Adrenal gland (tissue), 12 donors: ENCODE data around the gene OBP2B. TPM values are rescaled to one million over a fixed set of nuclear protein-coding genes. Genes with fewer than 3 reads are reported as not detected.

Experiments used
- DNase-seq, 7 donors: peaks; one replicate each; pipeline ENCODE4 v3.0.0-alpha.2; 2019 to 2020
- H3K27ac ChIP-seq, 5 donors: fragments of 200-600 bp; sonication (generic) in 4 of 5; 1 replicate in 3 of 5; 2 replicates in 2 of 5; pipeline versions ENCODE4 v1.5.1 to v1.8.0; 2016 to 2020; ENCODE audit warnings: mild to moderate bottlenecking in 1 of 5
- H3K27me3 ChIP-seq: fragments of 200-600 bp; 2 replicates; pipeline ENCODE4 v1.8.0; 2021
- H3K36me3 ChIP-seq, 2 donors: fragments of 200-600 bp; replicated peaks in 1 of 2; 1 replicate in 1 of 2; 2 replicates in 1 of 2; pipeline versions ENCODE4 v1.5.1 to v1.8.0; 2018 to 2022
- H3K4me1 ChIP-seq, 2 donors: fragments of 200-600 bp; replicated peaks in 1 of 2; 1 replicate in 1 of 2; 2 replicates in 1 of 2; pipeline versions ENCODE4 v1.5.1 to v1.8.0; 2018 to 2021
- H3K4me3 ChIP-seq, 4 donors: fragments of 200-600 bp; sonication (generic) in 3 of 4; one replicate each; pipeline ENCODE4 v1.5.1; 2016 to 2018
- H3K9me3 ChIP-seq, 3 donors: fragments of 200-600 bp; sonication (generic) in 1 of 3; replicated peaks in 1 of 3; 1 replicate in 2 of 3; 2 replicates in 1 of 3; pipeline versions ENCODE4 v1.5.1 to v1.8.0; 2016 to 2021
- POLR2A ChIP-seq, 2 donors: fragments of 450-650 bp; IDR thresholded peaks; one replicate each; pipeline ENCODE4 v1.6.1; 2017; ENCODE audit warnings: antibody characterized with exemption in 2 of 2, mild to moderate bottlenecking in 2 of 2, moderate library complexity in 1 of 2
- WGBS, 4 donors: extraction: QIAGEN DNeasy Blood & Tissue Kit in 2 of 4; methylation state at CpG; one replicate each; pipeline versions ENCODE4 v1.1.5 to v1.1.7; 2013 to 2017; 5-methylcytosine and 5-hydroxymethylcytosine counted together
- intact Hi-C, 2 donors: fragments of 100-400 bp; cut with DNase I; formaldehyde crosslinking; loops; one replicate each; pipeline versions ENCODE4 v1.14.1 to v1.15.0; 2022 to 2023
- polyA plus RNA-seq, 3 donors: library from polyadenylated mRNA; stranded (reverse); fragments of 200-250 nt in 2 of 3; fragments of 350-450 nt in 1 of 3; fragmentation: Illumina TruSeq in 1 of 3; extraction: RNeasy Lipid Tissue Mini Kit (QIAGEN cat#74804) in 1 of 3; gene quantifications; one replicate each; pipeline ENCODE4 v1.2.3, GENCODE V29; 2013 to 2014
- total RNA-seq, 9 donors: library from RNA; depleted of rRNA in 4 of 9; stranded (reverse); fragments of >200 nt in 4 of 9; fragments of 120-200 nt in 1 of 9; fragmentation: NEBNext Ultra II Directional in 1 of 9; extraction: Animal tissue kit (Norgen Biotek cat#: 25700) in 1 of 9; gene quantifications; one replicate each; pipeline versions ENCODE4 v1.1.0 to v1.2.4, GENCODE V29; 2013 to 2023
- TF ChIP-seq, protein P1 (sequence below), 6 experiments: fragments of 450-650 bp in 4 of 6; fragments of 200-600 bp in 2 of 6; sonication (generic) in 1 of 6; IDR thresholded peaks; 1 replicate in 5 of 6; 2 replicates in 1 of 6; pipeline versions ENCODE4 v1.5.1 to v1.8.0; 2016 to 2021; ENCODE audit warnings: antibody characterized with exemption in 6 of 6, mild to moderate bottlenecking in 2 of 6, moderate library complexity in 1 of 6
- donor health status: healthy with polysubstance abuse.
- donor health status: Bipolar disorder and iron deficiency.
- donor health status: DM: yes; HTN: yes; CAD: no.
- donor health status: DM: no; HTN: no; CAD: no.
- donor health status: DM: no; HTN: no; CAD: no.
- donor health status: DM: yes; HTN: yes; CAD: no.

OBP2B gene
- total and polyA plus RNA-seq, 12 donors: 0.11 to 0.32 TPM; not detected in 10

DNA sequence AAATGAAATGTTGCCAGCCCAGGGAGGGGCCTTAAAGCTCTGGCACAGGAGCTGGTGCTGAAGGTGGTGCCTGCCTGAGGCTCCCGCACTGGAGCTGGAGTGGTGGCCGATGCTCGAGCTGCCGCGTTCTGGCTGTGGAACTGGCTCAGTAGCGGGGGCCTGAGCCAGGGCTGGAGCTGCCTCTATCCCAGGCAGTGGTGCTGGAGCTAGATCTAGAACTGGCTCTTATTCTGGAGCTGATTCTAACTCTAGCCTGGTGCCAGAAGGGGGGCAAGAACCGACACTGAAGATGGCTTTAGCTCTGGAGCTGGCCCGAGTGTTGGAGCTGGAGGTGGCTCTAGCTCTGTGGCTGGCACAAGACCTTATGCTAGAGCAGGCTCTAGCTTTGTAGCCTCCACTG, 19.2 kb downstream of the OBP2B start:
- peak in 1 of 7 donors; percentile 21 for DNase-seq
- Histone ChIP-seq H3K9me3 (no peaks in the 10 kb centered on the region), H3K27me3 (no peaks in the 10 kb centered on the region), H3K27ac (no peak overlapping the region), H3K4me3 (no peak overlapping the region), H3K4me1 (no peaks in the 10 kb centered on the region), H3K36me3 (no peaks in the 10 kb centered on the region)
- 86 to 93% (median 90%) methylated on average over 6 to 8 of the region's 8 CpGs for WGBS, 4 donors
- TF ChIP-seq, protein P1, sequence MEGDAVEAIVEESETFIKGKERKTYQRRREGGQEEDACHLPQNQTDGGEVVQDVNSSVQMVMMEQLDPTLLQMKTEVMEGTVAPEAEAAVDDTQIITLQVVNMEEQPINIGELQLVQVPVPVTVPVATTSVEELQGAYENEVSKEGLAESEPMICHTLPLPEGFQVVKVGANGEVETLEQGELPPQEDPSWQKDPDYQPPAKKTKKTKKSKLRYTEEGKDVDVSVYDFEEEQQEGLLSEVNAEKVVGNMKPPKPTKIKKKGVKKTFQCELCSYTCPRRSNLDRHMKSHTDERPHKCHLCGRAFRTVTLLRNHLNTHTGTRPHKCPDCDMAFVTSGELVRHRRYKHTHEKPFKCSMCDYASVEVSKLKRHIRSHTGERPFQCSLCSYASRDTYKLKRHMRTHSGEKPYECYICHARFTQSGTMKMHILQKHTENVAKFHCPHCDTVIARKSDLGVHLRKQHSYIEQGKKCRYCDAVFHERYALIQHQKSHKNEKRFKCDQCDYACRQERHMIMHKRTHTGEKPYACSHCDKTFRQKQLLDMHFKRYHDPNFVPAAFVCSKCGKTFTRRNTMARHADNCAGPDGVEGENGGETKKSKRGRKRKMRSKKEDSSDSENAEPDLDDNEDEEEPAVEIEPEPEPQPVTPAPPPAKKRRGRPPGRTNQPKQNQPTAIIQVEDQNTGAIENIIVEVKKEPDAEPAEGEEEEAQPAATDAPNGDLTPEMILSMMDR (IDR thresholded peaks at IDR 0.05): no peak
- no peak for TF ChIP-seq POLR2A (IDR thresholded peaks at IDR 0.05)
- intact Hi-C loops: loop anchor here (5.0 to 10.0 kb wide), 4 partner anchors 137 to 297 kb away; no protein-coding TSS in a partner anchor

DNA sequence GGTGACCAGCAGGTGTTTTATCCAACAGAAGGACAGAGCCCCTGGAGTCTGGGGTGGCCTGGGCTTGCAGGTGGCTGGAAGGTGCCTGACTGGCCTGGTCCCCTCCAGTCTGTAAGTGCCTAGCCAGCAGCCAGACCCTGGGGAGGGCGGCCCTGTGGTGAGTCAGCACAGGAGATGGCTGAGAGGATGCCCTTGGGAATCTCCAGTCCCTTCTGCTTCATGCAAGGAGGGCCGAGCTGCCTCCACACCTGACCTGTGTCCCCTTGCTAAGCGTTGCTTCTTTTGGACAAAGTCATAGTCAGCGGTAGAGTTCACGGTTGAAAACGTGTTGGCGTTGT, 20.2 kb downstream of the OBP2B start:
- Histone ChIP-seq H3K4me1 (no peaks in the 10 kb centered on the region), H3K27me3 (no peaks in the 10 kb centered on the region), H3K4me3 (no peak overlapping the region), H3K27ac (no peak overlapping the region), H3K9me3 (no peaks in the 10 kb centered on the region), H3K36me3 (no peaks in the 10 kb centered on the region)
- 63 to 67% (median 64%) methylated on average over 6 to 7 of the region's 7 CpGs for WGBS, 4 donors
- peak in 3 of 7 donors; percentile 29 to 43 (median 31) for DNase-seq
- intact Hi-C loops: loop anchor here (5.0 to 10.0 kb wide), 4 partner anchors 138 to 298 kb away; no protein-coding TSS in a partner anchor
- no peak for TF ChIP-seq POLR2A (IDR thresholded peaks at IDR 0.05)
- TF ChIP-seq, protein P1 (IDR thresholded peaks at IDR 0.05): no peak

DNA sequence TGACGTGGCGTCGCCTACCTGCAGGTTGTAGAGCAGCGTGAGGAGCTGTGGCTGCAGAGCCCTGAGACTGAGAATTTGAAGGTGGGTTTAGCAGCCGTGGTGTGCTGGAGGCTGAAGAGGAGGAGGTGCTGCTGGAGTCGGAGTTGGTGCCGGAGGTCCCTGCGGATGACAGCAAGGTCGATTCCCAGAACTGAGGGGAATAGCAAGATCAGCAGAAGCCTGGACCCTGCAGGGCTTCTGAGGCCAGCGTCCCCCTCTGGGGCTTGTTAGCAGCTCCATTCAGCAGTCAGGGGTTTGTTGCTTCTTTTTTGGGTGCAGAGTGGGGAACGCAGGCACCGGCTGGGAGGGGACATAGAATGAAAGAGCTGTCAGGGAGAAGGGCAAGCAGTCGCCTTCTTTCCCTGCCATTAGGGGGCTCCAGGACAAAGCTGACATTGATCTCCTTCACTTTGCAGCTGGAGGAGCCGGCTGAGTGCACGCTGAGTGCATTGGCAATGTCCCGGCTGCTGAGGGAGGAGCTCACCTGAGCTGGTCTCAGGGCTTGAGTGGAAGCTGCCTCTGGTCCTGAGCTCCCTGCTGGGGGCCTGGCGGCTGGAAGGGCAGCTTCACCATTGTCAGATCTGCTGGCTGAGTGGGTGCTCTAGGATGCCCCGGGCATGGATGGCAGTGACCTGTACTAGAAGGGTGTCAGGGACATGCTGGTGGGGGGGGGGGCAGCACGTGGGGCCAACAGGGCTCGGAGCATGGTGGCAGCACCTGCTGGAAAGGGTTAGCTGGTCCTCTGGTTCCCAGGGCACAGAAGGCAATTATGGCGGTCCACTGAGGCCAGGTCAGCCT, 20.8 kb downstream of the OBP2B start:
- WGBS, 4 donors: 43 to 48% (median 47%) methylated on average over 11 to 21 of the region's 21 CpGs
- no peaks in the 10 kb centered on the region for H3K9me3 ChIP-seq
- H3K4me3 ChIP-seq: no peak overlapping the region
- peak in 2 of 7 donors; percentile 28 to 45 for DNase-seq
- H3K27me3 ChIP-seq: no peaks in the 10 kb centered on the region
- TF ChIP-seq, protein P1 (IDR thresholded peaks at IDR 0.05): peak in 2 of 6 experiments; percentile 10 to 20
- TF ChIP-seq POLR2A (IDR thresholded peaks at IDR 0.05): no peak
- intact Hi-C loops: loop anchor here (5.0 to 10.0 kb wide), 4 partner anchors 139 to 299 kb away; no protein-coding TSS in a partner anchor
- no peaks in the 10 kb centered on the region for H3K36me3 ChIP-seq
- H3K4me1 ChIP-seq: no peaks in the 10 kb centered on the region
- H3K27ac ChIP-seq: no peak overlapping the region

DNA sequence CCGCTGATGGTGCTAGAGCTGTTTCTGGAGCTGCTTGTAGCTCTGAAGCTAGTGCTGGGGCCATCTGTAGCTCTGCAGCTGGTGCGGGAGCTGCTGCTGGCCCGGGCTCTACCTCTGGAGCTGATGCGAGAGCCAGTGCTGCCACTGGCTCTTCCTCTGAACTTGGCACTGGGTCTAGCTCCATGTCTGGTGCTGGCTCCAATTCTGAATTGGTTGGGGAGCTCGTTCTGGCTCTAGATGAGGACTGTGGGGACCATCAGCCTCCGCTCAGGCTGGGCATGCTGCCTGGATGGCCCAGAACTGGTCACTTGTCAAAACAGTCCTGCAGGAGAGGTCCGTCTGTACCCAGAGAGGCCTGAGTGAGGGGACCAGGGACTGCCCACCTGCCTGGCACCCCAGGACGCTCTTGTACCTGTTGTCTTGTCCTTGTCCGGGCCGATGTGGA, 21.5 kb downstream of the OBP2B start:
- TF ChIP-seq, protein P1 (IDR thresholded peaks at IDR 0.05): no peak
- no peak for TF ChIP-seq POLR2A (IDR thresholded peaks at IDR 0.05)
- no peaks in the 10 kb centered on the region for H3K36me3 ChIP-seq
- WGBS, 4 donors: 79 to 100% (median 88%) methylated on average over 1 to 10 of the region's 10 CpGs
- H3K4me1 ChIP-seq: no peaks in the 10 kb centered on the region
- no peak overlapping the region for H3K27ac ChIP-seq
- H3K27me3 ChIP-seq: no peaks in the 10 kb centered on the region
- no peaks in the 10 kb centered on the region for H3K9me3 ChIP-seq
- H3K4me3 ChIP-seq: no peak overlapping the region
- no peak for DNase-seq
- intact Hi-C loops: loop anchor here (5.0 to 10.0 kb wide), 4 partner anchors 140 to 300 kb away; no protein-coding TSS in a partner anchor
